ENCODE results near the gene KPNA3.

DNA sequence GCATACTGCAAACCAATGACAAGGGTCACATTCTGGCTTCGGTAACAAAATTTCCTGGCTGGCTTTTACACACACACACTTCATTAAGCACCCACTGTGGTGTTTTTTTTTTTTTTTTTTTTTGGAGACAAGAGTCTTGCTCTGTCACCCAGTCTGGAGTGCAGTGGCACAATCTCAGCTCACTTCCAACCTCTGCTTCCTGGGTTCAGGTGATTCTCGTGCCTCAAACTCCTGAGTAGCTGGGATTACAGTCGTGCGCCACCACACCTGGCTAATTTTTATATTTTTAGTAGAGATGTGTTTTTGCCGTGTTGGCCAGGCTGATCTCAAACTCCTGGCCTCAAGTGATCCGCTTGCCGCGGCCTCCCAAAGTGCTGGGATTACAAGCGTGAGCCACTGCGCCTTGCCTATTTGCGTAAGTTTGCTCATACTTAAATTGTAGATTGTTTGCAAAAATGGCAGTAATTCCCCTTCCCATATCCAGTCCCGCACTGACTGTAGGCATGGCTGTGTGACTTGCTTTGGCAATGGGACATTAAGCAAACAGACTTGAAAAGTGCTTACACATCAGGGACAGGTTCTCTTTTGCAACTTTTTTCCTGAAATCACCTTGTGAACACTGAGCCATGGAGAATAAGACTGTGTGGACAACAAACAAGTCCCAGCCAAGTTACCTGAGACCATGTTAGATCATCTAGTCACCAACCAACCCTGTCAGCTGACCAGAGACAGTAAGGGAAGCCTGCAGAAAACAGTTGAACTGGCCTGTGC is 59.1 kb downstream of the KPNA3 start:
- TF ChIP-seq RCOR1 (IDR thresholded peaks at IDR 0.05; ENCODE audit: low read length) (no peak), NFIC (IDR thresholded peaks at IDR 0.05; ENCODE audit: borderline replicate concordance) (no peak), CHD2 (IDR thresholded peaks at IDR 0.05; ENCODE audit: low read length, partially characterized antibody) (no peak), TCF12 (IDR thresholded peaks at IDR 0.05) (no peak), JUND (IDR thresholded peaks at IDR 0.05) (no peak), POLR2AphosphoS5 (IDR thresholded peaks at IDR 0.05; ENCODE audit: low read depth, low read length) (no peak)
- TF ChIP-seq, protein P1, sequence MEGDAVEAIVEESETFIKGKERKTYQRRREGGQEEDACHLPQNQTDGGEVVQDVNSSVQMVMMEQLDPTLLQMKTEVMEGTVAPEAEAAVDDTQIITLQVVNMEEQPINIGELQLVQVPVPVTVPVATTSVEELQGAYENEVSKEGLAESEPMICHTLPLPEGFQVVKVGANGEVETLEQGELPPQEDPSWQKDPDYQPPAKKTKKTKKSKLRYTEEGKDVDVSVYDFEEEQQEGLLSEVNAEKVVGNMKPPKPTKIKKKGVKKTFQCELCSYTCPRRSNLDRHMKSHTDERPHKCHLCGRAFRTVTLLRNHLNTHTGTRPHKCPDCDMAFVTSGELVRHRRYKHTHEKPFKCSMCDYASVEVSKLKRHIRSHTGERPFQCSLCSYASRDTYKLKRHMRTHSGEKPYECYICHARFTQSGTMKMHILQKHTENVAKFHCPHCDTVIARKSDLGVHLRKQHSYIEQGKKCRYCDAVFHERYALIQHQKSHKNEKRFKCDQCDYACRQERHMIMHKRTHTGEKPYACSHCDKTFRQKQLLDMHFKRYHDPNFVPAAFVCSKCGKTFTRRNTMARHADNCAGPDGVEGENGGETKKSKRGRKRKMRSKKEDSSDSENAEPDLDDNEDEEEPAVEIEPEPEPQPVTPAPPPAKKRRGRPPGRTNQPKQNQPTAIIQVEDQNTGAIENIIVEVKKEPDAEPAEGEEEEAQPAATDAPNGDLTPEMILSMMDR (IDR thresholded peaks at IDR 0.05) = no peak
- TF ChIP-seq, protein P2, sequence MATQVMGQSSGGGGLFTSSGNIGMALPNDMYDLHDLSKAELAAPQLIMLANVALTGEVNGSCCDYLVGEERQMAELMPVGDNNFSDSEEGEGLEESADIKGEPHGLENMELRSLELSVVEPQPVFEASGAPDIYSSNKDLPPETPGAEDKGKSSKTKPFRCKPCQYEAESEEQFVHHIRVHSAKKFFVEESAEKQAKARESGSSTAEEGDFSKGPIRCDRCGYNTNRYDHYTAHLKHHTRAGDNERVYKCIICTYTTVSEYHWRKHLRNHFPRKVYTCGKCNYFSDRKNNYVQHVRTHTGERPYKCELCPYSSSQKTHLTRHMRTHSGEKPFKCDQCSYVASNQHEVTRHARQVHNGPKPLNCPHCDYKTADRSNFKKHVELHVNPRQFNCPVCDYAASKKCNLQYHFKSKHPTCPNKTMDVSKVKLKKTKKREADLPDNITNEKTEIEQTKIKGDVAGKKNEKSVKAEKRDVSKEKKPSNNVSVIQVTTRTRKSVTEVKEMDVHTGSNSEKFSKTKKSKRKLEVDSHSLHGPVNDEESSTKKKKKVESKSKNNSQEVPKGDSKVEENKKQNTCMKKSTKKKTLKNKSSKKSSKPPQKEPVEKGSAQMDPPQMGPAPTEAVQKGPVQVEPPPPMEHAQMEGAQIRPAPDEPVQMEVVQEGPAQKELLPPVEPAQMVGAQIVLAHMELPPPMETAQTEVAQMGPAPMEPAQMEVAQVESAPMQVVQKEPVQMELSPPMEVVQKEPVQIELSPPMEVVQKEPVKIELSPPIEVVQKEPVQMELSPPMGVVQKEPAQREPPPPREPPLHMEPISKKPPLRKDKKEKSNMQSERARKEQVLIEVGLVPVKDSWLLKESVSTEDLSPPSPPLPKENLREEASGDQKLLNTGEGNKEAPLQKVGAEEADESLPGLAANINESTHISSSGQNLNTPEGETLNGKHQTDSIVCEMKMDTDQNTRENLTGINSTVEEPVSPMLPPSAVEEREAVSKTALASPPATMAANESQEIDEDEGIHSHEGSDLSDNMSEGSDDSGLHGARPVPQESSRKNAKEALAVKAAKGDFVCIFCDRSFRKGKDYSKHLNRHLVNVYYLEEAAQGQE (IDR thresholded peaks at IDR 0.05; ENCODE audit: low read depth, low read length) = no peak
- TF ChIP-seq, protein P3, sequence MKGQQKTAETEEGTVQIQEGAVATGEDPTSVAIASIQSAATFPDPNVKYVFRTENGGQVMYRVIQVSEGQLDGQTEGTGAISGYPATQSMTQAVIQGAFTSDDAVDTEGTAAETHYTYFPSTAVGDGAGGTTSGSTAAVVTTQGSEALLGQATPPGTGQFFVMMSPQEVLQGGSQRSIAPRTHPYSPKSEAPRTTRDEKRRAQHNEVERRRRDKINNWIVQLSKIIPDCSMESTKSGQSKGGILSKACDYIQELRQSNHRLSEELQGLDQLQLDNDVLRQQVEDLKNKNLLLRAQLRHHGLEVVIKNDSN (IDR thresholded peaks at IDR 0.05; ENCODE audit: borderline replicate concordance, low read depth) = no peak
- TF ChIP-seq, protein P4, sequence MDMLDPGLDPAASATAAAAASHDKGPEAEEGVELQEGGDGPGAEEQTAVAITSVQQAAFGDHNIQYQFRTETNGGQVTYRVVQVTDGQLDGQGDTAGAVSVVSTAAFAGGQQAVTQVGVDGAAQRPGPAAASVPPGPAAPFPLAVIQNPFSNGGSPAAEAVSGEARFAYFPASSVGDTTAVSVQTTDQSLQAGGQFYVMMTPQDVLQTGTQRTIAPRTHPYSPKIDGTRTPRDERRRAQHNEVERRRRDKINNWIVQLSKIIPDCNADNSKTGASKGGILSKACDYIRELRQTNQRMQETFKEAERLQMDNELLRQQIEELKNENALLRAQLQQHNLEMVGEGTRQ (IDR thresholded peaks at IDR 0.05; ENCODE audit: borderline replicate concordance, low read depth, low read length) = no peak

All from SK-N-SH (cell line).